GM10266 (cell line): Measurements from ENCODE around the gene RBM33.

Experiments
- DNase-seq: peaks from one replicate; pipeline ENCODE4 v3.0.0; 2012; ENCODE audit errors: extremely low spot score
- CTCF ChIP-seq: IDR thresholded peaks from 2 replicates; pipeline ENCODE4 v1.5.1; 2012; ENCODE audit warnings: mild to moderate bottlenecking, low read depth; ENCODE audit not compliant: control insufficient read depth, insufficient read depth; ENCODE audit errors: missing control alignments

The RBM33 gene

GRCh38 chr7:155701972-155702544 is 57.6 kb downstream of the RBM33 start:
- no peak for TF ChIP-seq CTCF
- DNase-seq = no peak

- no peak for DNase-seq
- no peak for TF ChIP-seq CTCF
Measured at GRCh38 chr7:155702616-155703015, 58.2 kb downstream of the RBM33 start.

- no peak for DNase-seq
- TF ChIP-seq CTCF = no peak
Measured at GRCh38 chr7:155705623-155706360, 61.3 kb downstream of the RBM33 start.

- DNase-seq = no peak
- no peak for TF ChIP-seq CTCF
Measured at GRCh38 chr7:155706376-155706775, 61.9 kb downstream of the RBM33 start.

- TF ChIP-seq CTCF = no peak
- no peak for DNase-seq
Measured at GRCh38 chr7:155709453-155709852, 65.0 kb downstream of the RBM33 start.

- DNase-seq = no peak
- TF ChIP-seq CTCF = no peak
Measured at GRCh38 chr7:155710031-155710430, 65.6 kb downstream of the RBM33 start.

- TF ChIP-seq CTCF = no peak
- DNase-seq = peak; percentile 36
Measured at GRCh38 chr7:155710530-155710929, 66.1 kb downstream of the RBM33 start.
